SU-DHL-6 (cell line): Measurements from ENCODE around the gene OXNAD1.

ENCODE experiments used
- H2AFZ ChIP-seq: fragments of 200-600 bp; sonication (generic); 2 replicates; pipeline ENCODE4 v1.6.1; 2014; ENCODE audit warnings: low read depth, mild to moderate bottlenecking, moderate library complexity, mixed read lengths, antibody characterized with exemption, low read length; ENCODE audit not compliant: severe bottlenecking
- H3F3A ChIP-seq: fragments of 200-600 bp; shearing (Covaris generic); 2 replicates; pipeline ENCODE4 v1.6.0; 2016; ENCODE audit warnings: antibody characterized with exemption, mild to moderate bottlenecking; ENCODE audit not compliant: insufficient read depth
- H3K27ac ChIP-seq: fragments of 200-600 bp; sonication (generic); 2 replicates; pipeline ENCODE4 v1.5.1; 2016; ENCODE audit warnings: low read depth, mild to moderate bottlenecking, low read length, moderate library complexity, mixed read lengths
- H3K27me3 ChIP-seq: fragments of 200-600 bp; sonication (generic), shearing (Covaris generic); 2 replicates; pipeline ENCODE4 v1.6.0; 2014; ENCODE audit warnings: mild to moderate bottlenecking, low read length
- H3K36me3 ChIP-seq: fragments of 200-600 bp; sonication (generic); 2 replicates; pipeline ENCODE4 v1.6.1; 2014; ENCODE audit warnings: mild to moderate bottlenecking, low read length, mixed read lengths
- H3K4me2 ChIP-seq: fragments of 300-600, 200-600 bp; shearing (Covaris generic), sonication (generic); 2 replicates; pipeline ENCODE4 v1.6.0; 2014; ENCODE audit warnings: low read length, low read depth, mild to moderate bottlenecking; ENCODE audit not compliant: poor library complexity, severe bottlenecking
- H3K4me3 ChIP-seq: fragments of 200-600 bp; sonication (generic); 2 replicates; pipeline ENCODE4 v1.5.1; 2014; ENCODE audit warnings: antibody characterized with exemption, low read length, mild to moderate bottlenecking, mixed read lengths; ENCODE audit not compliant: insufficient read depth, poor library complexity, severe bottlenecking
- H3K79me2 ChIP-seq: fragments of 200-600 bp; sonication (generic); 2 replicates; pipeline ENCODE4 v1.6.1; 2014; ENCODE audit warnings: mild to moderate bottlenecking, low read length, moderate library complexity; ENCODE audit not compliant: insufficient read depth
- H3K9ac ChIP-seq: fragments of 200-600 bp; sonication (generic); 2 replicates; pipeline ENCODE4 v1.7.0; 2014; ENCODE audit warnings: mild to moderate bottlenecking, low read length
- H3K9me2 ChIP-seq: fragments of 200-600 bp; sonication (generic); replicated peaks from 2 replicates; pipeline ENCODE4 v1.6.1; 2014; ENCODE audit warnings: low read length; ENCODE audit not compliant: insufficient read depth
- H3K9me3 ChIP-seq: fragments of 200-600 bp; sonication (generic); 2 replicates; pipeline ENCODE4 v1.6.1; 2014; ENCODE audit warnings: low read length, mixed read lengths; ENCODE audit not compliant: insufficient read depth
- H4K20me1 ChIP-seq: fragments of 200-600 bp; sonication (generic); 2 replicates; pipeline ENCODE4 v1.6.1; 2014; ENCODE audit warnings: low read depth, mild to moderate bottlenecking, antibody characterized with exemption, low read length, moderate library complexity, mixed read lengths
- CTCF ChIP-seq: fragments of 200-600 bp; sonication (generic); IDR thresholded peaks from one replicate; pipeline ENCODE4 v1.5.1; 2017; ENCODE audit warnings: antibody characterized with exemption, mild to moderate bottlenecking, low read length, moderate library complexity; ENCODE audit not compliant: insufficient read depth, poor library complexity, severe bottlenecking
- EZH2phosphoT487 ChIP-seq: fragments of 200-600 bp; sonication (generic), shearing (Covaris generic); conservative IDR thresholded peaks from 2 replicates; pipeline ENCODE4 v1.6.1; 2018; ENCODE audit warnings: mild to moderate bottlenecking, antibody characterized with exemption, low read length, moderate library complexity, mixed read lengths

Gene OXNAD1

GRCh38 chr3:16299746-16300145, 34.7 kb downstream of the OXNAD1 start:
- Histone ChIP-seq H3K4me2 (no peak overlapping the region), H3K4me3 (no peak overlapping the region), H3K27me3 (no peaks in the 10 kb centered on the region), H2AFZ (no peak overlapping the region), H3K9ac (no peak overlapping the region), H3K36me3 (peaks cover 21% of the 10 kb centered on the region; the same call in 1 of the 2 replicates), H3K9me2 (no peaks in the 10 kb centered on the region), H4K20me1 (no peaks in the 10 kb centered on the region), H3K79me2 (no peaks in the 10 kb centered on the region), H3F3A (peaks cover 15% of the 10 kb centered on the region), H3K9me3 (no peaks in the 10 kb centered on the region), H3K27ac (no peak overlapping the region)
- TF ChIP-seq CTCF (no peak), EZH2phosphoT487 (no peak)

GRCh38 chr3:16300307-16300706, 35.3 kb downstream of the OXNAD1 start:
- Histone ChIP-seq H3K9me2 (no peaks in the 10 kb centered on the region), H3K27ac (no peak overlapping the region), H3K36me3 (peaks cover 19% of the 10 kb centered on the region; the same call in 1 of the 2 replicates), H3K9ac (no peak overlapping the region), H3K9me3 (no peaks in the 10 kb centered on the region), H3K79me2 (no peaks in the 10 kb centered on the region), H3K27me3 (no peaks in the 10 kb centered on the region), H2AFZ (no peak overlapping the region), H4K20me1 (no peaks in the 10 kb centered on the region), H3F3A (peaks cover 17% of the 10 kb centered on the region), H3K4me3 (no peak overlapping the region), H3K4me2 (no peak overlapping the region)
- no peak for TF ChIP-seq EZH2phosphoT487
- TF ChIP-seq CTCF, result no peak

GRCh38 chr3:16300881-16301359, 35.9 kb downstream of the OXNAD1 start:
- Histone ChIP-seq H3K9me3 (no peaks in the 10 kb centered on the region), H3K9me2 (no peaks in the 10 kb centered on the region), H3K27me3 (no peaks in the 10 kb centered on the region), H2AFZ (no peak overlapping the region), H3K9ac (no peak overlapping the region), H3K79me2 (no peaks in the 10 kb centered on the region), H4K20me1 (no peaks in the 10 kb centered on the region), H3K27ac (no peak overlapping the region), H3K4me3 (no peak overlapping the region), H3K4me2 (no peak overlapping the region), H3F3A (peaks cover 24% of the 10 kb centered on the region), H3K36me3 (peaks cover 15% of the 10 kb centered on the region; the same call in 1 of the 2 replicates)
- TF ChIP-seq EZH2phosphoT487 (no peak), CTCF (no peak)
